Pancreas (tissue), 10 donors: Measurements from ENCODE around the gene HARBI1. TPM values are rescaled to one million over a fixed set of nuclear protein-coding genes. Genes with fewer than 3 reads are reported as not detected.
"Not testable (repeated sequence)": the region's sequence is repeated elsewhere in the genome, so short reads cannot be mapped to it uniquely, and the experiment has no call there.

ENCODE experiments used
- ATAC-seq, 4 donors: fragments of 200-7000 bp; cut with Tn5 transposase; one replicate each; pipeline versions ENCODE4 v1.8.0 to v1.9.1; 2020; ENCODE audit warnings: mild to moderate bottlenecking in 4 of 4, moderate library complexity in 4 of 4
- DNase-seq, 6 donors: peaks; one replicate each; pipeline ENCODE4 v3.0.0-alpha.2; 2020
- FAIRE-seq: peaks from 2 replicates; lab custom pipeline; 2012; peaks lifted over from hg19 to GRCh38; lab: Jason Lieb, UNC
- H3K27ac ChIP-seq, 4 donors: fragments of 200-600 bp; sonication (generic); 1 replicate in 3 of 4; 2 replicates in 1 of 4; pipeline versions ENCODE4 v1.5.0 to v1.8.0; 2020
- H3K27me3 ChIP-seq, 4 donors: fragments of 200-600 bp; one replicate each; pipeline ENCODE4 v1.8.0; 2021
- H3K36me3 ChIP-seq, 3 donors: fragments of 200-600 bp; sonication (generic) in 1 of 3; one replicate each; pipeline versions ENCODE4 v1.5.0 to v1.8.0; 2020 to 2021
- H3K4me1 ChIP-seq, 3 donors: fragments of 200-600 bp; one replicate each; pipeline ENCODE4 v1.8.0; 2021
- H3K4me3 ChIP-seq, 4 donors: fragments of 200-600 bp; sonication (generic) in 2 of 4; one replicate each; pipeline versions ENCODE4 v1.5.0 to v1.8.0; 2020 to 2021
- H3K9me3 ChIP-seq, 4 donors: fragments of 200-600 bp; one replicate each; pipeline ENCODE4 v1.8.0; 2021
- WGBS, 2 donors: extraction: QIAGEN DNeasy Blood & Tissue Kit; methylation state at CpG; one replicate each; pipeline ENCODE4 v1.1.7; 2013; 5-methylcytosine and 5-hydroxymethylcytosine counted together
- intact Hi-C, 3 donors: fragments of 100-400 bp; cut with DNase I; formaldehyde crosslinking; loops; one replicate each; pipeline versions ENCODE4 v1.11.1 to v1.14.2; 2022
- polyA plus RNA-seq, 2 donors: library from polyadenylated mRNA; stranded (reverse); fragments of 200-250 nt; gene quantifications; one replicate each; pipeline ENCODE4 v1.2.3, GENCODE V29; 2013
- total RNA-seq, 6 donors: library from RNA; stranded (reverse); fragmentation: NEBNext Ultra II Directional in 4 of 6; extraction: Animal tissue kit (Norgen Biotek cat#: 25700) in 4 of 6; gene quantifications; one replicate each; pipeline versions ENCODE4 v1.2.1 to v1.2.4, GENCODE V29; 2021 to 2023
- TF ChIP-seq, protein P1 (sequence below), 4 donors: fragments of 200-600 bp; sonication (generic) in 3 of 4; IDR thresholded peaks; one replicate each; pipeline versions ENCODE4 v1.5.0 to v1.8.0; 2021; ENCODE audit warnings: antibody characterized with exemption in 4 of 4
- donor health status: healthy with polysubstance abuse.
- donor health status: DM: no; HTN: no; CAD: no; lungs with moderate emphysema.
- donor health status: DM: no; HTN: no; CAD: no.
- donor health status: control.
- donor health status: control.
- donor health status: Bipolar disorder and iron deficiency.
- donor health status: DM: yes; HTN: yes; CAD: no.
- donor health status: DM: no; HTN: no; CAD: no.
- donor health status: DM: no; HTN: no; CAD: no.
- donor health status: DM: yes; HTN: yes; CAD: no.

The HARBI1 gene
- total and polyA plus RNA-seq, 8 donors, result 1.7 to 2.6 (median 2.0) TPM

DNA sequence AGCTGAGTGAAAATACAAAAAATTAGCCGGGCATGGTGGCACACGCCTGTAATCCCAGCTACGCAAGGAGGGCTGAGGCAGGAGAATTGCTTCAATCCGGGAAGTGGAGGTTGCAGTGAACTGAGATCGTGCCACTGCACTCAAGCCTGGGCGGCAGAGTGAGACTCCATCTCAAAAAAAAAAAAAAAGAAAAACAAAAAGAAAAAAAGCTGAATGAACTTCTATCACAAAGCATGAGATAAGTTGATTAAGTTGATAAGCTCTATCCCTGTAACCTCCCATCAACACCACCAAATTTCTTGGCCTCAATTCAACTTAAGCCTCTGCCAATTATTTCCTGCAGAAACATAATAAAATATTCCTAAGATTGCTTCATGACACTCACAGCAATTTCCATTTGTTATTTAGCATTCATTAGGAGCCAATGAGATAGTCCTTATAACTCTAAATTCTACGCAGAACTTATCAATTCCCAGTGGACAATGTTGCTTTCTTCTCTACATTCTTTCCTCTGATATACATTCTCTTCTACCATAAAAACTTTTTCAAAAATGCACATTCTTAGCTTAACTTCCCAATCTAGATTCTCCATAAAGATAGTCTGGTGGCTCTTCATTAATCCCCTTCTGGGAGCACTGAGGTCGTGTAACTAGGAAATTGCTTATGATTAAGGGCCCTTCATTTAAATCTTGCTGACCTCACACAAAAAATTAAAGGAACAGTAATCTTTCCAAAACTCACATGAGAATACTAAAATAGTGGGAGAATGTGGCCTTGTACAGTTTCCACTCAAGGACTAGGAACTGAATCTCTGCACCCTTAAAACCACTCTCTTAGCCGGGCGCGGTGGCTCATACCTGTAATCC lies 26.1 kb downstream of the HARBI1 start:
- Histone ChIP-seq H3K4me3 (no peak overlapping the region), H3K27ac (no peak overlapping the region), H3K27me3 (no peaks in the 10 kb centered on the region), H3K36me3 (no peaks in the 10 kb centered on the region), H3K9me3 (no peaks in the 10 kb centered on the region), H3K4me1 (peaks cover 0 to 34% (median 4%) of the 10 kb centered on the region in 3 donors)
- TF ChIP-seq, protein P1, sequence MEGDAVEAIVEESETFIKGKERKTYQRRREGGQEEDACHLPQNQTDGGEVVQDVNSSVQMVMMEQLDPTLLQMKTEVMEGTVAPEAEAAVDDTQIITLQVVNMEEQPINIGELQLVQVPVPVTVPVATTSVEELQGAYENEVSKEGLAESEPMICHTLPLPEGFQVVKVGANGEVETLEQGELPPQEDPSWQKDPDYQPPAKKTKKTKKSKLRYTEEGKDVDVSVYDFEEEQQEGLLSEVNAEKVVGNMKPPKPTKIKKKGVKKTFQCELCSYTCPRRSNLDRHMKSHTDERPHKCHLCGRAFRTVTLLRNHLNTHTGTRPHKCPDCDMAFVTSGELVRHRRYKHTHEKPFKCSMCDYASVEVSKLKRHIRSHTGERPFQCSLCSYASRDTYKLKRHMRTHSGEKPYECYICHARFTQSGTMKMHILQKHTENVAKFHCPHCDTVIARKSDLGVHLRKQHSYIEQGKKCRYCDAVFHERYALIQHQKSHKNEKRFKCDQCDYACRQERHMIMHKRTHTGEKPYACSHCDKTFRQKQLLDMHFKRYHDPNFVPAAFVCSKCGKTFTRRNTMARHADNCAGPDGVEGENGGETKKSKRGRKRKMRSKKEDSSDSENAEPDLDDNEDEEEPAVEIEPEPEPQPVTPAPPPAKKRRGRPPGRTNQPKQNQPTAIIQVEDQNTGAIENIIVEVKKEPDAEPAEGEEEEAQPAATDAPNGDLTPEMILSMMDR (IDR thresholded peaks at IDR 0.05), result no peak
- DNase-seq (peak in 1 of 6 donors; percentile 2), ATAC-seq (no peak), FAIRE-seq (no peak)
- intact Hi-C loops, result no loop called here
- WGBS, 2 donors, result 50 to 54% methylated on average over 11 of the region's 11 CpGs

DNA sequence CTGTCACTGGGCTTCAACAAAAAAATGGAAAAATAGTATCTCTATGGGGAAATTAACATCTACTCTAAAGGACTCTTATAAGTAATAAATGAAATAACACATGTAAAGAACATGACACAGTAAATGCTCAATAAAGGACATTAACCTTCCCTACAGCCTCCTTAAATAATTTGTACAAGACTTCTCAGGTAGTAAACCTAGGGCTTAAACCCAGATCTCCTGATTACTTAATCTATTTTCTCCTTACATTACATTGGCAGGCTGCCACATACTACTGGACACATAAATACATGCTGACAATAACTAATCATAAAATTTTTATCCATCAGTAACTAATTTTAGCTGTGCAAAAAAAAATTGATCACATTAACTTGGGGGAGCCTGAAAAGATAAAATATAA lies 28.1 kb downstream of the HARBI1 start:
- no peaks in the 10 kb centered on the region for H3K36me3 ChIP-seq
- no peak overlapping the region for H3K27ac ChIP-seq
- H3K27me3 ChIP-seq, result no peaks in the 10 kb centered on the region
- no peaks in the 10 kb centered on the region for H3K9me3 ChIP-seq
- DNase-seq (no peak), FAIRE-seq (no peak), ATAC-seq (no peak)
- intact Hi-C loops, result no loop called here
- no peak overlapping the region for H3K4me3 ChIP-seq
- TF ChIP-seq, protein P1 (IDR thresholded peaks at IDR 0.05), result no peak
- peaks cover 0 to 30% (median 4%) of the 10 kb centered on the region in 3 donors for H3K4me1 ChIP-seq

DNA sequence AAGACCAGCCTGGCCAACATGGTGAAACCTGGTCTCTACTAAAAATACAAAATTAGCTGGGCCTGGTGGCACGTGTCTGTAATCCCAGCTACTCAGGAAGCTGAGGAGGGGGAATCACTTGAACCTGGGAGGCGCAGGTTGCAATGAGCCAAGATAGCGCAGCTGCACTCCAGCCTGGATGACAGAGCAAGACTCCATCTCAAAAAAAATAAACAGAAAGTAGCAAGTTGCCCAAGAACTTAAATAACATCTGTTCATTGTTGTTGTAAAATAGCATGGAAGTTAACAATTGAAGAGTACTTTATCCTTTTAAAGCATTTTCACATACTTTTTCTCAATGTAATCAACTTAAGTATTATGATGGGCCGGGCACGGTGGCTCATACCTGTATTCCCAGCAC lies 28.9 kb downstream of the HARBI1 start:
- FAIRE-seq, result no peak
- Histone ChIP-seq H3K27me3 (no peaks in the 10 kb centered on the region), H3K27ac (no peak overlapping the region), H3K4me1 (peaks cover 0 to 30% (median 4%) of the 10 kb centered on the region in 3 donors), H3K36me3 (no peaks in the 10 kb centered on the region), H3K9me3 (no peaks in the 10 kb centered on the region), H3K4me3 (no peak overlapping the region)
- 91% methylated on average over 5 of the region's 5 CpGs for WGBS, 2 donors
- no peak for ATAC-seq
- TF ChIP-seq, protein P1 (IDR thresholded peaks at IDR 0.05), result no peak
- DNase-seq, result peak in 1 of 6 donors; percentile 1
- intact Hi-C loops, result no loop called here

DNA sequence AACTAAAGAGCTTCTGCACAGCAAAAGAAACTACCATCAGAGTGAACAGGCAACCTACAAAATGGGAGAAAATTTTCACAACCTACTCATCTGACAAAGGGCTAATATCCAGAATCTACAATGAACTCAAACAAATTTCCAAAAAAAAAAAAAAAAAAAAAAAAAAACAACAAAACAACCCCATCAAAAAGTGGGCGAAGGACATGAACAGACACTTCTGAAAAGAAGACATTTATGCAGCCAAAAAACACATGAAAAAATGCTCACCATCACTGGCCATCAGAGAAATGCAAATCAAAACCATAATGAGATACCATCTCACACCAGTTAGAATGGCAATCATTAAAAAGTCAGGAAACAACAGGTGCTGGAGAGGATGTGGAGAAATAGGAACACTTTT lies 33.5 kb downstream of the HARBI1 start:
- FAIRE-seq, DNase-seq, H3K36me3 ChIP-seq, ATAC-seq, H3K27me3 ChIP-seq, H3K4me3 ChIP-seq, intact Hi-C loops, H3K9me3 ChIP-seq, H3K4me1 ChIP-seq, H3K27ac ChIP-seq: not testable (repeated sequence)
- WGBS, 2 donors, result 100% methylated on average over 1 of the region's 1 CpG

DNA sequence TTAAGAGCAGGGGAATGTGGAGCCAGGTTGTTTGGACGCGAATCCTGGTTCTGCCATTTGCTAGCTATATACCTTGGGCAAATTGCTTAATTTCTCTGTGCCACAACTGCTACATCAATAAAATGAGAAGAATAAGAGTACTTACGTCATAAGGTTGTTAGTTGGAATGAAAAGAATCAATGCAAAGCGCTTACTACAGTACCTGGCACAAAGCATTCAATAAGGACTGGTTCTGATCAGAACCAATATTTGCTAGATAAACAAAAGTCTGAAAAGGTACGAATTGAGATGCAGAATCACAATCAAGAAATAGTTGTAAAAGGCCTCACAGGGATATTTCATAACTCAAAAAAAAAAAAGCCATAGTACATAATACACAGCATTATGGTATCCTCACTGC lies 34.4 kb downstream of the HARBI1 start:
- WGBS, 2 donors, result 59 to 62% methylated on average over 5 of the region's 5 CpGs
- no peak for DNase-seq
- Histone ChIP-seq H3K27me3 (no peaks in the 10 kb centered on the region), H3K9me3 (no peaks in the 10 kb centered on the region), H3K36me3 (no peaks in the 10 kb centered on the region), H3K27ac (no peak overlapping the region), H3K4me3 (no peak overlapping the region), H3K4me1 (no peaks in the 10 kb centered on the region)
- TF ChIP-seq, protein P1 (IDR thresholded peaks at IDR 0.05), result no peak
- FAIRE-seq, result no peak
- no peak for ATAC-seq
- intact Hi-C loops, result no loop called here
